Measurements from ENCODE around the gene FAM117A. TPM values are rescaled to one million over a fixed set of nuclear protein-coding genes. Genes with fewer than 3 reads are reported as not detected.

The FAM117A gene
- total and polyA plus RNA-seq, 10 of the 15 experiments (the other 5 are each of a cell fraction or from before 2014, with no cell fraction given), result 2.1 to 29.6 (median 20.0) TPM

DNA sequence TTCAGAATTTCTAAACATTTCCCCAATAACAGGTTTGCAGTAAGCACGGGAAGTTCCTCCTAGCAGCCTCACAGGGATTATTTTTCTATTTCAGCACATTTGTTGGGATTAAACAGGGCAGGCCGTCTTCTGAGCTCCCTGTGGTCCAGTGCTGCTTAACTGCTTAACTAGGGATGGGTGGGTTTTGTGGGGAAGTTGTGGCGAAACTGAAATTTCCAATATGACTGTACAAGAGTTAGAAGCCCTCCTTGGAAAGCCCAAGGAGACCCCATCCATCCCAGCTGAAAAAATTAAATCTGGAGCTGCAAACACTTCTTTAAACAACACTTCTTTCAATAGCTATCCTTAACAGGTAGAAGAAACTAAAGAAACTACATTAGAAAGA lies 22.2 kb downstream of the FAM117A start (continued):
- TF ChIP-seq HDGF (IDR thresholded peaks at IDR 0.05), result no peak
- TF ChIP-seq SMARCA5 (IDR thresholded peaks at IDR 0.05), result no peak
- TF ChIP-seq YY1 (IDR thresholded peaks at IDR 0.05; ENCODE audit: low read depth, low read length), result no peak
- no peak for TF ChIP-seq BMI1 (IDR thresholded peaks at IDR 0.05; ENCODE audit: borderline replicate concordance)
- TF ChIP-seq, protein P1, sequence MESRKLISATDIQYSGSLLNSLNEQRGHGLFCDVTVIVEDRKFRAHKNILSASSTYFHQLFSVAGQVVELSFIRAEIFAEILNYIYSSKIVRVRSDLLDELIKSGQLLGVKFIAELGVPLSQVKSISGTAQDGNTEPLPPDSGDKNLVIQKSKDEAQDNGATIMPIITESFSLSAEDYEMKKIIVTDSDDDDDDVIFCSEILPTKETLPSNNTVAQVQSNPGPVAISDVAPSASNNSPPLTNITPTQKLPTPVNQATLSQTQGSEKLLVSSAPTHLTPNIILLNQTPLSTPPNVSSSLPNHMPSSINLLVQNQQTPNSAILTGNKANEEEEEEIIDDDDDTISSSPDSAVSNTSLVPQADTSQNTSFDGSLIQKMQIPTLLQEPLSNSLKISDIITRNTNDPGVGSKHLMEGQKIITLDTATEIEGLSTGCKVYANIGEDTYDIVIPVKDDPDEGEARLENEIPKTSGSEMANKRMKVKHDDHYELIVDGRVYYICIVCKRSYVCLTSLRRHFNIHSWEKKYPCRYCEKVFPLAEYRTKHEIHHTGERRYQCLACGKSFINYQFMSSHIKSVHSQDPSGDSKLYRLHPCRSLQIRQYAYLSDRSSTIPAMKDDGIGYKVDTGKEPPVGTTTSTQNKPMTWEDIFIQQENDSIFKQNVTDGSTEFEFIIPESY (IDR thresholded peaks at IDR 0.05), result no peak
- TF ChIP-seq HDAC6 (IDR thresholded peaks at IDR 0.05; ENCODE audit: unreplicated experiment), result no peak
- TF ChIP-seq NFYA (IDR thresholded peaks at IDR 0.05; ENCODE audit: borderline replicate concordance, low read depth, low read length), result no peak
- no peak for TF ChIP-seq BACH1 (IDR thresholded peaks at IDR 0.05; ENCODE audit: borderline replicate concordance)
- no peak for TF ChIP-seq ZNF24 (IDR thresholded peaks at IDR 0.05)
- TF ChIP-seq RELA (IDR thresholded peaks at IDR 0.05; ENCODE audit: borderline replicate concordance, partially characterized antibody), result no peak
- TF ChIP-seq JUNB (IDR thresholded peaks at IDR 0.05), result peak; percentile 53
- no peak for TF ChIP-seq MXI1 (IDR thresholded peaks at IDR 0.05; ENCODE audit: low read depth, low read length)
- no peak for TF ChIP-seq NFXL1 (IDR thresholded peaks at IDR 0.05; ENCODE audit: borderline replicate concordance)
- TF ChIP-seq, protein P2, sequence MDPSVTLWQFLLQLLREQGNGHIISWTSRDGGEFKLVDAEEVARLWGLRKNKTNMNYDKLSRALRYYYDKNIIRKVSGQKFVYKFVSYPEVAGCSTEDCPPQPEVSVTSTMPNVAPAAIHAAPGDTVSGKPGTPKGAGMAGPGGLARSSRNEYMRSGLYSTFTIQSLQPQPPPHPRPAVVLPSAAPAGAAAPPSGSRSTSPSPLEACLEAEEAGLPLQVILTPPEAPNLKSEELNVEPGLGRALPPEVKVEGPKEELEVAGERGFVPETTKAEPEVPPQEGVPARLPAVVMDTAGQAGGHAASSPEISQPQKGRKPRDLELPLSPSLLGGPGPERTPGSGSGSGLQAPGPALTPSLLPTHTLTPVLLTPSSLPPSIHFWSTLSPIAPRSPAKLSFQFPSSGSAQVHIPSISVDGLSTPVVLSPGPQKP (IDR thresholded peaks at IDR 0.05; ENCODE audit: low read depth, low read length), result no peak
- TF ChIP-seq GABPA (IDR thresholded peaks at IDR 0.05; ENCODE audit: low read depth), result no peak
- TF ChIP-seq RBBP5 (conservative IDR thresholded peaks at IDR 0.05), result no peak
- TF ChIP-seq IRF5 (IDR thresholded peaks at IDR 0.05; ENCODE audit: borderline replicate concordance), result no peak
- no peak; the same call in 1 of the 2 replicates for TF ChIP-seq ATF2 (IDR thresholded peaks at IDR 0.05; ENCODE audit: low read length)
- peak; percentile 50; the same call in 1 of the 2 replicates for TF ChIP-seq MTA3 (IDR thresholded peaks at IDR 0.05; ENCODE audit: borderline replicate concordance, low read length)
- no peak for TF ChIP-seq BRCA1 (IDR thresholded peaks at IDR 0.05; ENCODE audit: low read depth, low read length)
- no peak for TF ChIP-seq MEF2B (IDR thresholded peaks at IDR 0.05; ENCODE audit: partially characterized antibody, poor library complexity, severe bottlenecking)
- TF ChIP-seq ESRRA (IDR thresholded peaks at IDR 0.05; ENCODE audit: low read length), result no peak
- no peak for TF ChIP-seq MEF2A (IDR thresholded peaks at IDR 0.05; ENCODE audit: insufficient read depth, low read depth, low read length)
- TF ChIP-seq SRF (IDR thresholded peaks at IDR 0.05; ENCODE audit: low read depth in 2 of 2, low read length in 2 of 2), result 0 out of 4 replicates have a peak, but pooled peaks of 1 of the 2 experiments have one; percentile 2
- TF ChIP-seq MTA2 (IDR thresholded peaks at IDR 0.05; ENCODE audit: low read depth), result no peak
- TF ChIP-seq, protein P3, sequence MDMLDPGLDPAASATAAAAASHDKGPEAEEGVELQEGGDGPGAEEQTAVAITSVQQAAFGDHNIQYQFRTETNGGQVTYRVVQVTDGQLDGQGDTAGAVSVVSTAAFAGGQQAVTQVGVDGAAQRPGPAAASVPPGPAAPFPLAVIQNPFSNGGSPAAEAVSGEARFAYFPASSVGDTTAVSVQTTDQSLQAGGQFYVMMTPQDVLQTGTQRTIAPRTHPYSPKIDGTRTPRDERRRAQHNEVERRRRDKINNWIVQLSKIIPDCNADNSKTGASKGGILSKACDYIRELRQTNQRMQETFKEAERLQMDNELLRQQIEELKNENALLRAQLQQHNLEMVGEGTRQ (IDR thresholded peaks at IDR 0.05; ENCODE audit: borderline replicate concordance, low read depth, low read length), result no peak
- TF ChIP-seq NFIC (IDR thresholded peaks at IDR 0.05; ENCODE audit: low read depth, low read length), result peak; percentile 46
- TF ChIP-seq SMC3 (IDR thresholded peaks at IDR 0.05; ENCODE audit: borderline replicate concordance, low read length), result no peak

Data from GM12878 (cell line).